HG03135 (cell line): ENCODE results near the gene XXYLT1.
"Not testable (repeated sequence)": the region's sequence is repeated elsewhere in the genome, so short reads cannot be mapped to it uniquely, and the experiment has no call there.

Experiments
- ATAC-seq: cut with Tn5 transposase; IDR thresholded peaks from one replicate; pipeline ENCODE4 v1.9.1; 2021; ENCODE audit warnings: mild to moderate bottlenecking, moderate library complexity; ENCODE audit not compliant: unreplicated experiment

Gene XXYLT1

GRCh38 chr3:195187609-195188425 is 83.1 kb downstream of the XXYLT1 start:
- ATAC-seq = no peak

- ATAC-seq = not testable (repeated sequence)
These were observed 84.3 kb downstream of the XXYLT1 start for GRCh38 chr3:195186710-195187047.

GRCh38 chr3:195186041-195186709 is 84.8 kb downstream of the XXYLT1 start:
- ATAC-seq = no peak

GRCh38 chr3:195185583-195185982 is 85.4 kb downstream of the XXYLT1 start:
- ATAC-seq = no peak

- ATAC-seq = no peak
These were observed 86.1 kb downstream of the XXYLT1 start for GRCh38 chr3:195184716-195185421.

GRCh38 chr3:195183071-195183776 is 87.7 kb downstream of the XXYLT1 start:
- no peak for ATAC-seq

- ATAC-seq = no peak
These were observed 88.5 kb downstream of the XXYLT1 start for GRCh38 chr3:195182470-195182795.

GRCh38 chr3:195181741-195182469 is 89.1 kb downstream of the XXYLT1 start:
- ATAC-seq = no peak

GRCh38 chr3:195181113-195181498 is 89.9 kb downstream of the XXYLT1 start:
- no peak for ATAC-seq

- ATAC-seq = no peak
These were observed 90.4 kb downstream of the XXYLT1 start for GRCh38 chr3:195180490-195181112.

- ATAC-seq = no peak
These were observed 91.0 kb downstream of the XXYLT1 start for GRCh38 chr3:195179776-195180489.

- no peak for ATAC-seq
These were observed 92.6 kb downstream of the XXYLT1 start for GRCh38 chr3:195178124-195178910.

GRCh38 chr3:195177422-195178123 is 93.4 kb downstream of the XXYLT1 start:
- ATAC-seq = no peak

GRCh38 chr3:195176776-195177175 is 94.2 kb downstream of the XXYLT1 start:
- no peak for ATAC-seq

- ATAC-seq = no peak
These were observed 95.3 kb downstream of the XXYLT1 start for GRCh38 chr3:195175476-195176337.

GRCh38 chr3:195175076-195175475 is 95.9 kb downstream of the XXYLT1 start:
- no peak for ATAC-seq

GRCh38 chr3:195173657-195174056 is 97.3 kb downstream of the XXYLT1 start:
- ATAC-seq = no peak
